Measurements from ENCODE around the gene TRAPPC10. TPM values are rescaled to one million over a fixed set of nuclear protein-coding genes. Genes with fewer than 3 reads are reported as not detected.

The TRAPPC10 gene
- total and polyA plus RNA-seq, 2 donors (not counting 1 experiment from before 2014, with no cell fraction given): 61.7 to 145 TPM

DNA sequence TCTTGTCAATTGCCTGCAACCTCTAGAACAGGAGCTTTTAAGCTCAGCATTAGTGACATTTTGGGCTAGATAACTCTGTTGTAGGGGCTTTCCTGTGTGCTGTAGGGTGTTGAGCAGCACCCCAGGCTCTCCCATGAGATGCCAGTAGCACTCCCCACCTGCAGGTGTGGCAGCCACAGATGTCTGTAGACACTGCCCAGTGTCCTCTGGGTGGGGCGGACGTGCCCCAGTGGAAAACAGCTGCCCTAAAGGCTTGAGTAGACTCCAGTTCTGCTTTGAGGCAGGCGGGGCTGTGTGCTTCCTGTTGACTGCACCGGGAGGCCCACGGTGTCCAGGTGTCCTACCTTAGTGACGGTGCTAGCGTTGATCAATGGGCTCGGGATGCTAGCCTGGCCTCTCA is 78.2 kb downstream of the TRAPPC10 start:
- H3K27me3 ChIP-seq (replicated peaks in 1 of 4; ENCODE audit: control extremely low read depth in 1 of 4, control insufficient read depth in 3 of 4, insufficient read depth in 4 of 4, low read length in 3 of 4): no peaks in the 10 kb centered on the region
- TF ChIP-seq, protein P1, sequence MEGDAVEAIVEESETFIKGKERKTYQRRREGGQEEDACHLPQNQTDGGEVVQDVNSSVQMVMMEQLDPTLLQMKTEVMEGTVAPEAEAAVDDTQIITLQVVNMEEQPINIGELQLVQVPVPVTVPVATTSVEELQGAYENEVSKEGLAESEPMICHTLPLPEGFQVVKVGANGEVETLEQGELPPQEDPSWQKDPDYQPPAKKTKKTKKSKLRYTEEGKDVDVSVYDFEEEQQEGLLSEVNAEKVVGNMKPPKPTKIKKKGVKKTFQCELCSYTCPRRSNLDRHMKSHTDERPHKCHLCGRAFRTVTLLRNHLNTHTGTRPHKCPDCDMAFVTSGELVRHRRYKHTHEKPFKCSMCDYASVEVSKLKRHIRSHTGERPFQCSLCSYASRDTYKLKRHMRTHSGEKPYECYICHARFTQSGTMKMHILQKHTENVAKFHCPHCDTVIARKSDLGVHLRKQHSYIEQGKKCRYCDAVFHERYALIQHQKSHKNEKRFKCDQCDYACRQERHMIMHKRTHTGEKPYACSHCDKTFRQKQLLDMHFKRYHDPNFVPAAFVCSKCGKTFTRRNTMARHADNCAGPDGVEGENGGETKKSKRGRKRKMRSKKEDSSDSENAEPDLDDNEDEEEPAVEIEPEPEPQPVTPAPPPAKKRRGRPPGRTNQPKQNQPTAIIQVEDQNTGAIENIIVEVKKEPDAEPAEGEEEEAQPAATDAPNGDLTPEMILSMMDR (IDR thresholded peaks at IDR 0.05): no peak
- TF ChIP-seq EZH2 (IDR thresholded peaks at IDR 0.05; ENCODE audit: borderline replicate concordance, insufficient read depth, low read depth, low read length, poor library complexity, severe bottlenecking): no peak
- peak overlapping the region; percentile 25 for H2AFZ ChIP-seq (ENCODE audit: insufficient read depth, low read depth, low read length, poor library complexity, severe bottlenecking)
- Mint-ChIP-seq H3K27me3 (no peaks in the 10 kb centered on the region), H3K9me3 (ENCODE audit: insufficient read depth) (no peaks in the 10 kb centered on the region), H3K4me1 (peaks cover 55% of the 10 kb centered on the region), H3K4me3 (peak overlapping the region; percentile 80), H3K27ac (peak overlapping the region; percentile 96)
- H3K4me2 ChIP-seq (replicated peaks; ENCODE audit: low read depth, low read length, poor library complexity, severe bottlenecking): peak overlapping the region; percentile 53
- H3K9ac ChIP-seq (ENCODE audit: low read length): peak overlapping the region; percentile 42
- no peaks in the 10 kb centered on the region for H3K9me3 ChIP-seq (ENCODE audit: control extremely low read depth in 1 of 3, control insufficient read depth in 2 of 3, insufficient read depth in 1 of 3, low read length in 2 of 3)
- DNase-seq (peak; percentile 76), ATAC-seq (ENCODE audit: low read depth) (peak; percentile 87)
- ChIA-PET POLR2A (interaction anchor here (0.9 kb wide), 1 partner anchor 249 kb away, joined by 3 read pairs; the partner anchor contains the start of gene CFAP410), CTCF (interaction anchor here (1.1 to 2.1 kb wide), 4 partner anchors 12 to 209 kb away, joined by 3 to 7 read pairs (median 4); no protein-coding TSS in a partner anchor)
- peaks cover 31 to 63% of the 10 kb centered on the region in 2 donors for H3K4me1 ChIP-seq (ENCODE audit: control insufficient read depth in 2 of 2, insufficient read depth in 2 of 2, low read length in 2 of 2)
- H3K36me3 ChIP-seq (replicated peaks in 1 of 2; ENCODE audit: control extremely low read depth in 1 of 2, control insufficient read depth in 1 of 2, extremely low read depth in 1 of 2, insufficient read depth in 2 of 2, low read length in 1 of 2): peaks cover 2 to 62% of the 10 kb centered on the region in 2 experiments
- intact Hi-C loops (cut with micrococcal nuclease): no loop called here
- 0% methylated on average over 5 of the region's 8 CpGs for WGBS (ENCODE audit: insufficient coverage)
- H3K79me2 ChIP-seq (ENCODE audit: control insufficient read depth, insufficient read depth, low read length): peaks cover 13% of the 10 kb centered on the region
- peak overlapping the region; percentile 94 to 96 for H3K27ac ChIP-seq (ENCODE audit: low read length in 2 of 2)
- H3K4me3 ChIP-seq (ENCODE audit: control extremely low read depth in 1 of 5, extremely low read depth in 1 of 5, insufficient read depth in 1 of 5, low read depth in 2 of 5, low read length in 4 of 5): peak overlapping the region in 2 of 5 experiments; percentile 9 to 25
- no peaks in the 10 kb centered on the region for H4K20me1 ChIP-seq (ENCODE audit: control insufficient read depth, insufficient read depth, low read length, poor library complexity, severe bottlenecking)

GRCh38 chr21:44092211-44092610 is 80.1 kb downstream of the TRAPPC10 start:
- H2AFZ ChIP-seq (ENCODE audit: insufficient read depth, low read depth, low read length, poor library complexity, severe bottlenecking): no peak overlapping the region
- no peak overlapping the region for H3K9ac ChIP-seq (ENCODE audit: low read length)
- ChIA-PET POLR2A (no interaction called here), CTCF (interaction anchor here (0.7 kb wide), 1 partner anchor 9 kb away, joined by 4 read pairs; no protein-coding TSS in a partner anchor)
- peak overlapping the region; percentile 6 to 94 for H3K27ac ChIP-seq (ENCODE audit: low read length in 2 of 2)
- no peaks in the 10 kb centered on the region for H3K9me3 ChIP-seq (ENCODE audit: control extremely low read depth in 1 of 3, control insufficient read depth in 2 of 3, insufficient read depth in 1 of 3, low read length in 2 of 3)
- ATAC-seq (ENCODE audit: low read depth) (no peak), DNase-seq (no peak)
- Mint-ChIP-seq H3K4me1 (peaks cover 49% of the 10 kb centered on the region), H3K4me3 (no peak overlapping the region), H3K27ac (peak overlapping the region; percentile 63), H3K9me3 (ENCODE audit: insufficient read depth) (no peaks in the 10 kb centered on the region), H3K27me3 (no peaks in the 10 kb centered on the region)
- no peaks in the 10 kb centered on the region for H4K20me1 ChIP-seq (ENCODE audit: control insufficient read depth, insufficient read depth, low read length, poor library complexity, severe bottlenecking)
- H3K27me3 ChIP-seq (replicated peaks in 1 of 4; ENCODE audit: control extremely low read depth in 1 of 4, control insufficient read depth in 3 of 4, insufficient read depth in 4 of 4, low read length in 3 of 4): no peaks in the 10 kb centered on the region
- H3K4me3 ChIP-seq (ENCODE audit: control extremely low read depth in 1 of 5, extremely low read depth in 1 of 5, insufficient read depth in 1 of 5, low read depth in 2 of 5, low read length in 4 of 5): no peak overlapping the region
- TF ChIP-seq, protein P1 (IDR thresholded peaks at IDR 0.05): no peak
- TF ChIP-seq EZH2 (IDR thresholded peaks at IDR 0.05; ENCODE audit: borderline replicate concordance, insufficient read depth, low read depth, low read length, poor library complexity, severe bottlenecking): no peak
- WGBS (ENCODE audit: insufficient coverage): 90% methylated on average over 6 of the region's 9 CpGs
- H3K36me3 ChIP-seq (replicated peaks in 1 of 2; ENCODE audit: control extremely low read depth in 1 of 2, control insufficient read depth in 1 of 2, extremely low read depth in 1 of 2, insufficient read depth in 2 of 2, low read length in 1 of 2): peaks cover 2 to 48% of the 10 kb centered on the region in 2 experiments
- peaks cover 4% of the 10 kb centered on the region for H3K79me2 ChIP-seq (ENCODE audit: control insufficient read depth, insufficient read depth, low read length)
- H3K4me1 ChIP-seq (ENCODE audit: control insufficient read depth in 2 of 2, insufficient read depth in 2 of 2, low read length in 2 of 2): peaks cover 31 to 59% of the 10 kb centered on the region in 2 donors
- no peak overlapping the region for H3K4me2 ChIP-seq (replicated peaks; ENCODE audit: low read depth, low read length, poor library complexity, severe bottlenecking)
- intact Hi-C loops (cut with micrococcal nuclease): no loop called here
